Activated CD4-positive, alpha-beta memory T cell treated with anti-CD3 and anti-CD28 coated beads for 36 hours (primary cell): Measurements from ENCODE around the gene MMP21. TPM values are rescaled to one million over a fixed set of nuclear protein-coding genes. Genes with fewer than 3 reads are reported as not detected.

Source experiments
- CTCF ChIA-PET: fragments of 350-600 bp; sonication (Branson Sonifier 250); formaldehyde crosslinking; loops from one replicate; lab custom pipeline; 2021; ENCODE audit warnings: antibody characterized with exemption, inconsistent platforms; lab: Charles Lee
- POLR2A ChIA-PET: fragments of 350-600 bp; sonication (Branson Sonifier 250); formaldehyde crosslinking; loops from one replicate; lab custom pipeline; 2021; ENCODE audit warnings: antibody characterized with exemption; lab: Charles Lee
- DNase-seq: peaks from one replicate; pipeline ENCODE4 v3.0.0-alpha.2; 2020
- H3K27ac Mint-ChIP-seq: one replicate; pipeline ENCODE4 v1.8.0; 2021; ENCODE audit warnings: mixed read lengths
- H3K27me3 Mint-ChIP-seq: one replicate; pipeline ENCODE4 v1.8.0; 2021; ENCODE audit warnings: mixed read lengths
- H3K36me3 Mint-ChIP-seq: one replicate; pipeline ENCODE4 v1.8.0; 2021; ENCODE audit warnings: mixed read lengths
- H3K4me1 Mint-ChIP-seq: one replicate; pipeline ENCODE4 v1.8.0; 2021; ENCODE audit warnings: low read depth, mixed read lengths
- H3K4me3 Mint-ChIP-seq: one replicate; pipeline ENCODE4 v1.8.0; 2021; ENCODE audit warnings: mild to moderate bottlenecking, mixed read lengths
- H3K9me3 Mint-ChIP-seq: one replicate; pipeline ENCODE4 v1.8.0; 2021; ENCODE audit warnings: mixed read lengths
- intact Hi-C: fragments of 100-400 bp; cut with micrococcal nuclease; formaldehyde crosslinking; loops from one replicate; pipeline ENCODE4 v1.15.1; 2023
- total RNA-seq, 2 experiments: library from RNA; stranded (reverse); gene quantifications; one replicate each; pipeline ENCODE4 v1.2.3, GENCODE V29; 2021

Gene MMP21, protein sequence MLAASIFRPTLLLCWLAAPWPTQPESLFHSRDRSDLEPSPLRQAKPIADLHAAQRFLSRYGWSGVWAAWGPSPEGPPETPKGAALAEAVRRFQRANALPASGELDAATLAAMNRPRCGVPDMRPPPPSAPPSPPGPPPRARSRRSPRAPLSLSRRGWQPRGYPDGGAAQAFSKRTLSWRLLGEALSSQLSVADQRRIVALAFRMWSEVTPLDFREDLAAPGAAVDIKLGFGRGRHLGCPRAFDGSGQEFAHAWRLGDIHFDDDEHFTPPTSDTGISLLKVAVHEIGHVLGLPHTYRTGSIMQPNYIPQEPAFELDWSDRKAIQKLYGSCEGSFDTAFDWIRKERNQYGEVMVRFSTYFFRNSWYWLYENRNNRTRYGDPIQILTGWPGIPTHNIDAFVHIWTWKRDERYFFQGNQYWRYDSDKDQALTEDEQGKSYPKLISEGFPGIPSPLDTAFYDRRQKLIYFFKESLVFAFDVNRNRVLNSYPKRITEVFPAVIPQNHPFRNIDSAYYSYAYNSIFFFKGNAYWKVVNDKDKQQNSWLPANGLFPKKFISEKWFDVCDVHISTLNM
- not detected for total RNA-seq

GRCh38 chr10:125775491-125776106 lies at the start of gene MMP21:
MMP21 (minus strand) TSS chr10:125775821; CDS start chr10:125775821, 0 bp downstream.
- DNase-seq, result no peak
- intact Hi-C loops, result no loop called here
- H3K4me1 Mint-ChIP-seq, result no peaks in the 10 kb centered on the region
- H3K27ac Mint-ChIP-seq, result no peak within 1 kb of the TSS
- CTCF ChIA-PET, result no interaction called here
- H3K4me3 Mint-ChIP-seq, result no peak within 1 kb of the TSS
- H3K27me3 Mint-ChIP-seq, result peaks cover 1% of the 10 kb centered on the region
- POLR2A ChIA-PET, result no interaction called here
- no peaks in the 10 kb centered on the region for H3K36me3 Mint-ChIP-seq
- H3K9me3 Mint-ChIP-seq, result no peaks in the 10 kb centered on the region

GRCh38 chr10:125824736-125825135 lies 49.1 kb upstream of the MMP21 start:
- ChIA-PET POLR2A (no interaction called here), CTCF (no interaction called here)
- DNase-seq, result no peak
- Mint-ChIP-seq H3K4me1 (peaks cover 32% of the 10 kb centered on the region), H3K27ac (no peak overlapping the region), H3K27me3 (no peaks in the 10 kb centered on the region), H3K36me3 (peaks cover 24% of the 10 kb centered on the region), H3K4me3 (no peak overlapping the region), H3K9me3 (no peaks in the 10 kb centered on the region)
- intact Hi-C loops, result no loop called here

- POLR2A ChIA-PET, result interaction anchor here (0.6 to 1.2 kb wide), 2 partner anchors 104 to 105 kb away, joined by 3 to 6 read pairs; partner anchors contain the start of gene EDRF1
- Mint-ChIP-seq H3K9me3 (no peaks in the 10 kb centered on the region), H3K4me1 (peaks cover 29% of the 10 kb centered on the region), H3K27ac (no peak overlapping the region), H3K27me3 (no peaks in the 10 kb centered on the region), H3K36me3 (peaks cover 17% of the 10 kb centered on the region), H3K4me3 (no peak overlapping the region)
- peak; percentile 29 for DNase-seq
- CTCF ChIA-PET, result interaction anchor here (0.6 kb wide), 1 partner anchor 968 kb away, joined by 3 read pairs; no protein-coding TSS in a partner anchor
- intact Hi-C loops, result loop anchor here (1.0 to 2.0 kb wide), 2 partner anchors 73 to 104 kb away; partner anchors contain the start of genes EDRF1 and FANK1
Observed at GRCh38 chr10:125823663-125824251, 48.1 kb upstream of the MMP21 start.

- POLR2A ChIA-PET, result interaction anchor here (0.6 to 1.2 kb wide), 3 partner anchors 13 to 105 kb away, joined by 3 to 6 read pairs (median 3); partner anchors contain the start of gene EDRF1
- intact Hi-C loops, result loop anchor here (1.0 to 2.0 kb wide), 2 partner anchors 74 to 104 kb away; partner anchors contain the start of genes EDRF1 and FANK1
- Mint-ChIP-seq H3K27me3 (no peaks in the 10 kb centered on the region), H3K9me3 (no peaks in the 10 kb centered on the region), H3K36me3 (peaks cover 11% of the 10 kb centered on the region), H3K4me1 (peaks cover 23% of the 10 kb centered on the region), H3K27ac (no peak within 1 kb of the TSS), H3K4me3 (peak within 1 kb of the TSS; percentile 73)
- DNase-seq, result peak; percentile 92
- CTCF ChIA-PET, result no interaction called here
Observed at GRCh38 chr10:125822878-125823662, 47.4 kb upstream of the MMP21 start, which contains the start of the genes BCCIP and UROS. BCCIP (plus strand) TSS chr10:125823546; CDS start chr10:125823558, 12 bp downstream. UROS (minus strand) TSS chr10:125823258; CDS start chr10:125816499, 6,759 bp downstream.

GRCh38 chr10:125820701-125821100 lies 45.1 kb upstream of the MMP21 start:
- H3K9me3 Mint-ChIP-seq, result no peaks in the 10 kb centered on the region
- H3K27me3 Mint-ChIP-seq, result no peaks in the 10 kb centered on the region
- ChIA-PET CTCF (no interaction called here), POLR2A (no interaction called here)
- no peak for DNase-seq
- H3K4me3 Mint-ChIP-seq, result no peak overlapping the region
- intact Hi-C loops, result no loop called here
- no peak overlapping the region for H3K27ac Mint-ChIP-seq
- peaks cover 16% of the 10 kb centered on the region for H3K4me1 Mint-ChIP-seq
- H3K36me3 Mint-ChIP-seq, result peaks cover 2% of the 10 kb centered on the region

- H3K36me3 Mint-ChIP-seq, result peaks cover 24% of the 10 kb centered on the region
- no peaks in the 10 kb centered on the region for H3K27me3 Mint-ChIP-seq
- no peak for DNase-seq
- no peak overlapping the region for H3K4me3 Mint-ChIP-seq
- no peak overlapping the region for H3K27ac Mint-ChIP-seq
- ChIA-PET POLR2A (no interaction called here), CTCF (no interaction called here)
- no peaks in the 10 kb centered on the region for H3K9me3 Mint-ChIP-seq
- intact Hi-C loops, result no loop called here
- peaks cover 16% of the 10 kb centered on the region for H3K4me1 Mint-ChIP-seq
Observed at GRCh38 chr10:125817337-125817946, 41.8 kb upstream of the MMP21 start.

- H3K4me1 Mint-ChIP-seq, result peaks cover 8% of the 10 kb centered on the region
- POLR2A ChIA-PET, result no interaction called here
- DNase-seq, result no peak
- H3K27ac Mint-ChIP-seq, result no peak overlapping the region
- H3K9me3 Mint-ChIP-seq, result no peaks in the 10 kb centered on the region
- intact Hi-C loops, result no loop called here
- peaks cover 26% of the 10 kb centered on the region for H3K36me3 Mint-ChIP-seq
- CTCF ChIA-PET, result no interaction called here
- H3K27me3 Mint-ChIP-seq, result no peaks in the 10 kb centered on the region
- no peak overlapping the region for H3K4me3 Mint-ChIP-seq
Observed at GRCh38 chr10:125816548-125816947, 40.9 kb upstream of the MMP21 start.

- Mint-ChIP-seq H3K36me3 (peaks cover 30% of the 10 kb centered on the region), H3K4me1 (peaks cover 2% of the 10 kb centered on the region), H3K9me3 (no peaks in the 10 kb centered on the region), H3K27me3 (no peaks in the 10 kb centered on the region), H3K27ac (no peak overlapping the region), H3K4me3 (no peak overlapping the region)
- POLR2A ChIA-PET, result no interaction called here
- intact Hi-C loops, result no loop called here
- CTCF ChIA-PET, result no interaction called here
- DNase-seq, result no peak
Observed at GRCh38 chr10:125815764-125816163, 40.1 kb upstream of the MMP21 start.

DNA sequence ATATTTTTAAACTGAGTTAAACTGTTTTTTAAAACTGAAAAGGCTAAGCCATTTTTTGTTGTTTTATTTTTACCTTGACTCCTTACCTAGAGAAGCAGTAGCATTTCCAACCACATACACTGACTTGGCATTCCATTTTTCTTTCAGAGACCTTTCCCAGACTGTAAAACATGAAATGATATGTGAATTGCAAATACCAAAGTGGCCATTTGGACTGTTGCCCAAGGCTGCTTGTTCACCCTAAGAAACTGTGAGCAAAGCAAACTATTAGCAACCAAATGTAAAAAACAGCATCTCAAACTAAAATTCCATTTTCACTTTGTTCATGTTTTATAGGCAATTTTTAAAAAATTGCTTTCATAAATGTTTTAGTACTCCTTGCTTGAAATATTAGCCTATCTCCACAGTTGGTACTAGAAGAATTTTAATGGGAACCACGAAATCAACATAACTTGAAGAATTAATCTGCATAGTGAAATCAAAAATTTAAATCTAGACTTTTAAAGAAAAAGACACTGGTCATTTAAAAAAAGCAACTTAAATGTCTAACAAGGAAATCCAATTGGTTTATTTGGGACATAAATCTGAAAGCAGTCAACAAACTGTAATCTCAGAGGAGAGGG lies 36.6 kb upstream of the MMP21 start:
- CTCF ChIA-PET, result no interaction called here
- H3K4me3 Mint-ChIP-seq, result no peak overlapping the region

GRCh38 chr10:125811251-125811650 lies 35.6 kb upstream of the MMP21 start:
- POLR2A ChIA-PET, result interaction anchor here (1.1 kb wide), 1 partner anchor 11 kb away, joined by 3 read pairs; the partner anchor contains the start of gene UROS
- H3K27ac Mint-ChIP-seq, result no peak overlapping the region
- H3K4me1 Mint-ChIP-seq, result no peaks in the 10 kb centered on the region
- DNase-seq, result no peak
- H3K27me3 Mint-ChIP-seq, result no peaks in the 10 kb centered on the region
- CTCF ChIA-PET, result no interaction called here
- H3K9me3 Mint-ChIP-seq, result no peaks in the 10 kb centered on the region
- H3K36me3 Mint-ChIP-seq, result peaks cover 48% of the 10 kb centered on the region
- intact Hi-C loops, result no loop called here
- H3K4me3 Mint-ChIP-seq, result no peak overlapping the region

More for the DNA sequence above, 36.6 kb upstream of the MMP21 start:
- Mint-ChIP-seq H3K9me3 (no peaks in the 10 kb centered on the region), H3K27ac (no peak overlapping the region), H3K4me1 (no peaks in the 10 kb centered on the region), H3K36me3 (peaks cover 42% of the 10 kb centered on the region), H3K27me3 (no peaks in the 10 kb centered on the region)
- POLR2A ChIA-PET, result no interaction called here
- intact Hi-C loops, result no loop called here
- DNase-seq, result no peak
